ENCODE data around the gene ACP7. TPM values are rescaled to one million over a fixed set of nuclear protein-coding genes. Genes with fewer than 3 reads are reported as not detected.

ACP7 gene
- total RNA-seq = 0.43 and 1.4 TPM in 2 replicates

GRCh38 chr19:39083983-39084731, at the start of gene ACP7:
TSS of gene ACP7 (plus strand) at chr19:39084368. CDS start at chr19:39085270, 902 bp downstream.

GRCh38 chr19:39125554-39126311, 41.6 kb downstream of the ACP7 start, which contains the start of gene PAK4:
TSS of gene PAK4 (plus strand) at chr19:39125786. CDS start at chr19:39169554, 43,768 bp downstream.

Other genes starting within 250 kb of the ACP7 start
- 162 and 166 TPM in 2 replicates for gene HNRNPL, start 234.4 kb upstream of the ACP7 start, total RNA-seq
- gene RINL, start 206.1 kb upstream of the ACP7 start, total RNA-seq = 14.7 and 32.2 TPM in 2 replicates
- 68.8 and 74.9 TPM in 2 replicates for gene SIRT2, start 184.8 kb upstream of the ACP7 start, total RNA-seq
- gene NFKBIB, start 184.4 kb upstream of the ACP7 start, total RNA-seq = 13.4 and 21.2 TPM in 2 replicates
- gene CCER2, start 172.2 kb upstream of the ACP7 start, total RNA-seq = 0.21 TPM in 1 of 2 replicates, not detected in the other
- gene SARS2, start 153.6 kb upstream of the ACP7 start, total RNA-seq = 14.1 and 14.9 TPM in 2 replicates
- 60.5 and 70.6 TPM in 2 replicates for gene MRPS12, start 153.4 kb upstream of the ACP7 start, total RNA-seq
- gene FBXO17, start 108.6 kb upstream of the ACP7 start, total RNA-seq = 24.3 and 27.7 TPM in 2 replicates
- gene FBXO27, start 51.8 kb upstream of the ACP7 start, total RNA-seq = 4.9 and 9.6 TPM in 2 replicates
- gene PAK4, start 41.4 kb downstream of the ACP7 start, total RNA-seq = 5.5 and 9.2 TPM in 2 replicates
- gene NCCRP1, start 112.6 kb downstream of the ACP7 start, total RNA-seq = 4.8 and 9.4 TPM in 2 replicates
- gene SYCN, start 119.9 kb downstream of the ACP7 start, total RNA-seq = not detected in 2 replicates
- gene IFNL3, start 160.6 kb downstream of the ACP7 start, total RNA-seq = not detected in 2 replicates
- not detected in 2 replicates for gene IFNL4, start 164.5 kb downstream of the ACP7 start, total RNA-seq
- gene IFNL2, start 184.0 kb downstream of the ACP7 start, total RNA-seq = not detected in 2 replicates
- gene IFNL1, start 212.0 kb downstream of the ACP7 start, total RNA-seq = not detected in 2 replicates
- gene LRFN1, start 236.5 kb downstream of the ACP7 start, total RNA-seq = 0.24 and 0.43 TPM in 2 replicates

Data from tracheal epithelial cell (primary cell).